GM12873 (cell line): ENCODE measurements around the gene GPR50.

Experiments used
- CTCF ChIP-seq: IDR thresholded peaks from 2 replicates; pipeline ENCODE4 v1.5.1; 2012; ENCODE audit warnings: low read depth, mild to moderate bottlenecking, moderate library complexity, low read length, control low read depth; ENCODE audit not compliant: insufficient read depth; ENCODE audit errors: missing control alignments

The GPR50 gene

GRCh38 chrX:151167791-151168345 lies 8.5 kb upstream of the GPR50 start:
- TF ChIP-seq CTCF, result no peak

- TF ChIP-seq CTCF, result no peak
Measured at GRCh38 chrX:151169783-151170182, 6.6 kb upstream of the GPR50 start.

- no peak for TF ChIP-seq CTCF
Measured at GRCh38 chrX:151174581-151175282, 1.7 kb upstream of the GPR50 start.

- no peak for TF ChIP-seq CTCF
Measured at GRCh38 chrX:151175283-151176062, 911 bp upstream of the GPR50 start.

- TF ChIP-seq CTCF, result no peak
Measured at GRCh38 chrX:151177141-151178027, 1.0 kb downstream of the GPR50 start.

- TF ChIP-seq CTCF, result no peak
Measured at GRCh38 chrX:151178746-151179145, 2.4 kb downstream of the GPR50 start.
